ENCODE measurements around the gene RCSD1.

RCSD1 gene

DNA sequence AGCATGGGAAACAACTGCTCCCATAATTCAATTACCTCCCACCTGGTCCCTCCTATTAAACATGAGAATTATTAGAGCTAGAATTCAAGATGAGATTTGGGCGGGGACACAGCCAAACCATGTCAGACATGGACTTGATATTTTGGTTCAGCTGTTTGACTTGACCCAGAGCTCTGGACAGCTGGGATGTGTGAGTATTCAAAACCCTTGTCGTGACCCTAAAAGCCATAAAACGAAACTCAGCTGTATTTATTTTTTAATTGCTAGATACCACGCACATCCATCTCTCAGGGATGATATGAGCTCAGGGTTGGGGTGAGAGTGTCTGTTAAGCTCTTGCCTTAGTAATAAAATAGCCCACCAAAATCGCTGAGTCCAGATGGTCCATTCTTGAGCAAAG, 45.4 kb downstream of the RCSD1 start:
- Histone ChIP-seq H3K4me1 (ENCODE audit: low read depth, poor library complexity, severe bottlenecking) (peaks cover 27% of the 10 kb centered on the region), H3K9ac (no peak overlapping the region), H3K27me3 (ENCODE audit: insufficient read depth, low read depth) (no peaks in the 10 kb centered on the region), H3K27ac (no peak overlapping the region), H3K4me3 (IDR thresholded peaks at IDR 0.05; ENCODE audit: insufficient read depth, low read depth, low read length) (no peak overlapping the region), H3K79me2 (ENCODE audit: insufficient read depth, low read depth) (no peaks in the 10 kb centered on the region; the same call in 1 of the 2 replicates), H3K4me2 (no peak overlapping the region), H2AFZ (ENCODE audit: low read depth) (no peak overlapping the region), H3K36me3 (ENCODE audit: insufficient read depth) (peaks cover 9% of the 10 kb centered on the region; the same call in 1 of the 2 replicates), H4K20me1 (ENCODE audit: insufficient read depth) (no peaks in the 10 kb centered on the region)
- TF ChIP-seq, protein P1, sequence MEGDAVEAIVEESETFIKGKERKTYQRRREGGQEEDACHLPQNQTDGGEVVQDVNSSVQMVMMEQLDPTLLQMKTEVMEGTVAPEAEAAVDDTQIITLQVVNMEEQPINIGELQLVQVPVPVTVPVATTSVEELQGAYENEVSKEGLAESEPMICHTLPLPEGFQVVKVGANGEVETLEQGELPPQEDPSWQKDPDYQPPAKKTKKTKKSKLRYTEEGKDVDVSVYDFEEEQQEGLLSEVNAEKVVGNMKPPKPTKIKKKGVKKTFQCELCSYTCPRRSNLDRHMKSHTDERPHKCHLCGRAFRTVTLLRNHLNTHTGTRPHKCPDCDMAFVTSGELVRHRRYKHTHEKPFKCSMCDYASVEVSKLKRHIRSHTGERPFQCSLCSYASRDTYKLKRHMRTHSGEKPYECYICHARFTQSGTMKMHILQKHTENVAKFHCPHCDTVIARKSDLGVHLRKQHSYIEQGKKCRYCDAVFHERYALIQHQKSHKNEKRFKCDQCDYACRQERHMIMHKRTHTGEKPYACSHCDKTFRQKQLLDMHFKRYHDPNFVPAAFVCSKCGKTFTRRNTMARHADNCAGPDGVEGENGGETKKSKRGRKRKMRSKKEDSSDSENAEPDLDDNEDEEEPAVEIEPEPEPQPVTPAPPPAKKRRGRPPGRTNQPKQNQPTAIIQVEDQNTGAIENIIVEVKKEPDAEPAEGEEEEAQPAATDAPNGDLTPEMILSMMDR (conservative IDR thresholded peaks at IDR 0.05; ENCODE audit: low read depth, low read length) = no peak

DNA sequence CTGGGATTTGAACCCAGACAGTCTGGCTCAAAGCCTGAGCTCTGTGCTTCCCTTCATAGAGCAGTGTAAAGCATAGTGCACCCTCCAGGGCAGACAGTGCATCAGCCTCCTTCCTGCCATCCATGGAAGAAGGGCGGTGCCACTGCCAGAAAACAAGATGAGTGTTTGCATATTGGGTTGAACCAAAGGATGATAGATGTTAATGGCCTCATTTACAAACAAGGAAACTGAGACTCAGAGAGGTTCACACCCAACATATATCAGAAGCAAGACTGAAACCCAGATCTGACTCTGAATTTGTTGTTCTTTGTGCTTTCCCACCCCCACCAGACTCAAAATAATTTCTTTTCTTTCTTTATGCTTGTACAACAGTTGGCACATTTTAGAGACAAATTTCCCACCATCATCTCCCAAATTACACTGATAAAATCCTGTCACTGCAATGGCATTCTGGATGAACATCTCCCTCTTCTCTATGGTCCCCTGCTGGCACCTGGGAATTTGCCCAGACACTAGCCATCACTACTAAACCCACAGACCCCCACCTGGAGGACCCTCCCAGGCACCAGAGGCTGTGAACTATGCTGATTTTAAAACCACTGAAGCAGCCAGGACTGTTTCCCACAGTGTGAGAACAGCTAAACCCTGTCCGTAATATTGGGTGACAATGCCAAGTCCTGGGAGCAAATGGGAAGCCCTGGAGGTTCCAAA, 46.3 kb downstream of the RCSD1 start:
- Histone ChIP-seq H3K4me2 (peak overlapping the region; percentile 2; the same call in 1 of the 2 replicates), H3K4me3 (IDR thresholded peaks at IDR 0.05; ENCODE audit: insufficient read depth, low read depth, low read length) (peak overlapping the region; percentile 2), H3K79me2 (ENCODE audit: insufficient read depth, low read depth) (no peaks in the 10 kb centered on the region; the same call in 1 of the 2 replicates), H3K27ac (no peak overlapping the region), H3K27me3 (ENCODE audit: insufficient read depth, low read depth) (no peaks in the 10 kb centered on the region), H2AFZ (ENCODE audit: low read depth) (no peak overlapping the region), H3K9ac (no peak overlapping the region), H3K4me1 (ENCODE audit: low read depth, poor library complexity, severe bottlenecking) (peaks cover 27% of the 10 kb centered on the region), H3K36me3 (ENCODE audit: insufficient read depth) (peaks cover 9% of the 10 kb centered on the region; the same call in 1 of the 2 replicates), H4K20me1 (ENCODE audit: insufficient read depth) (no peaks in the 10 kb centered on the region)
- TF ChIP-seq, protein P1 (conservative IDR thresholded peaks at IDR 0.05; ENCODE audit: low read depth, low read length) = no peak

DNA sequence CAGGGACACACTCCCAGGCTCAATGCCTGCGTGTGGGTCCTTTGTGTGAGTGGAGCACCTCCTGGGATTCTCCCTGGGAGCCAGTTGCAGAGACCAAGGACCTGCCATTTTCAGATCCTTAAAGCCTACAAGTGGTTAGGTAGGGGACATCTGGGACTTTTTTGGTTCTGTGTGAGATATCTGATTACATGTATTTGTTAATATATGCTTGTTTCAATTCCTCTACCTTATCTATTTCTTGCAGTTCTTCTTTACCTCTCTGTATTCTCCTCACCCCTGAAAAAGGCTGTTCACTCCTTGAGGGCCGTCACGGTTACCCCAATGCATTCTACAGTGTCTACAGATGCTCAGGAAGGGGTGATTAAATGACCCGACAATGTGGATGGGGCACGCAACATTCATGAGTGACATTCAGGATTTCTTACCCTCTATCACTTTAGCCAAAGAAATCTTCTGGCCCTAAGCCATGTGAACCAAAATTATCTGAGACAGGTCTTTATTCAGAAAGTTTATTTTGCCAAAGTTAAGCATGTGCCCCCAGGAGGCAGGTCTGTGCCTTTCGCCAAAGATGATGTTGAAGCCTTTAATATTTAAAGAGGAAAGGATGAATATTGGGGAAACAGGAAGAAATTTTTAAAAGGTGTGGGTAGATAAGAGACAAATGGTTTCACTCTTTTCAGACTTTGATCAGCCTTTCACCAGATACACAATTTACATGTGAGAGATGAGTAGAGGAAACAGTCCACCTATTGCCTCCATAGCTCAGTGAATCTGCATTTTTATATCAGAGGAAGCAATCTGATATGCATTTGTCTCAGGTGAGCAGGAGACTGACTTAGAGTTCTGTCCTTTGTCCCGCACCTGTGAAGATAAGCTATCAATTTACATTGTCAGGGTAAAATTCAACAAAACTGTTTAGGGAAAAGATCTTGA, 47.1 kb downstream of the RCSD1 start:
- TF ChIP-seq, protein P1 (conservative IDR thresholded peaks at IDR 0.05; ENCODE audit: low read depth, low read length) = no peak
- peaks cover 27% of the 10 kb centered on the region for H3K4me1 ChIP-seq (ENCODE audit: low read depth, poor library complexity, severe bottlenecking)
- H3K9ac ChIP-seq = no peak overlapping the region
- H2AFZ ChIP-seq (ENCODE audit: low read depth) = no peak overlapping the region
- H3K27me3 ChIP-seq (ENCODE audit: insufficient read depth, low read depth) = no peaks in the 10 kb centered on the region
- H3K36me3 ChIP-seq (ENCODE audit: insufficient read depth) = peaks cover 9% of the 10 kb centered on the region; the same call in 1 of the 2 replicates
- no peak overlapping the region for H3K27ac ChIP-seq
- H3K79me2 ChIP-seq (ENCODE audit: insufficient read depth, low read depth) = no peaks in the 10 kb centered on the region; the same call in 1 of the 2 replicates
- H3K4me3 ChIP-seq (IDR thresholded peaks at IDR 0.05; ENCODE audit: insufficient read depth, low read depth, low read length) = peak overlapping the region; percentile 2
- no peak overlapping the region; the same call in 1 of the 2 replicates for H3K4me2 ChIP-seq
- no peaks in the 10 kb centered on the region for H4K20me1 ChIP-seq (ENCODE audit: insufficient read depth)

DNA sequence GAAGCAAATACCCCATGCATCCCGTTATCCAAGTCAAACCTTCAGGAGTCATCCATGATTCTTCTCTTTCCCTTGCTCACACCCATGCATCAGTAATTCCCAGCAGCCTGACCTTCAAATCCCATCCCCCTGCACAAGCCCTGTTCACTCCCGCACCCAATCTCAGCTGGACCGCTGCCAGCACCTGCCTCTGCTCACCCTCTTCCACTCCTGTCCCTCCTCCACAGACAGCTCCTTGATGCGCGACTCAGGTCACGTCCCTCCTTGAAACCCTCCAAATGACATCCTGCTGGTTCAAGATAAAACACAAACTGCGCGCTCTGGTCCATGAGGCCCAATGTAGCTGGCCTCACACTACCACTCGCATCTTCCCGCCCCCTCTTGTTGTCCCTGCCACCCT, 48.4 kb downstream of the RCSD1 start:
- Histone ChIP-seq H3K9ac (no peak overlapping the region), H3K27me3 (ENCODE audit: insufficient read depth, low read depth) (no peaks in the 10 kb centered on the region), H3K4me3 (IDR thresholded peaks at IDR 0.05; ENCODE audit: insufficient read depth, low read depth, low read length) (no peak overlapping the region), H3K79me2 (ENCODE audit: insufficient read depth, low read depth) (no peaks in the 10 kb centered on the region; the same call in 1 of the 2 replicates), H2AFZ (ENCODE audit: low read depth) (no peak overlapping the region), H3K27ac (no peak overlapping the region), H4K20me1 (ENCODE audit: insufficient read depth) (no peaks in the 10 kb centered on the region), H3K4me2 (no peak overlapping the region), H3K36me3 (ENCODE audit: insufficient read depth) (peaks cover under 1% of the 10 kb centered on the region; the same call in 1 of the 2 replicates), H3K4me1 (ENCODE audit: low read depth, poor library complexity, severe bottlenecking) (peaks cover 27% of the 10 kb centered on the region)
- TF ChIP-seq, protein P1 (conservative IDR thresholded peaks at IDR 0.05; ENCODE audit: low read depth, low read length) = no peak
